T-helper 2 cell treated with Interferon-gamma antibody and Interleukin-4, amounts not matched to agents 5 μg/mL and 100 μg/mL, for 36 hours (primary cell): ENCODE data around the gene GRIK4.

Experiments used
- DNase-seq: peaks from one replicate; pipeline ENCODE4 v3.0.0; 2021; ENCODE audit warnings: low spot score
- H3K27ac Mint-ChIP-seq: one replicate; pipeline ENCODE4 v1.8.0; 2021; ENCODE audit warnings: mild to moderate bottlenecking, mixed read lengths
- H3K27me3 Mint-ChIP-seq: one replicate; pipeline ENCODE4 v1.8.0; 2021; ENCODE audit warnings: low read depth, mixed read lengths
- H3K36me3 Mint-ChIP-seq: one replicate; pipeline ENCODE4 v1.8.0; 2021; ENCODE audit warnings: low read depth, mixed read lengths
- H3K4me1 Mint-ChIP-seq: one replicate; pipeline ENCODE4 v1.8.0; 2021; ENCODE audit warnings: low read depth, mixed read lengths
- H3K4me3 Mint-ChIP-seq: one replicate; pipeline ENCODE4 v1.8.0; 2022; ENCODE audit warnings: mild to moderate bottlenecking, moderate library complexity, mixed read lengths
- H3K9me3 Mint-ChIP-seq: one replicate; pipeline ENCODE4 v1.8.0; 2021; ENCODE audit warnings: mixed read lengths

GRIK4 gene

DNA sequence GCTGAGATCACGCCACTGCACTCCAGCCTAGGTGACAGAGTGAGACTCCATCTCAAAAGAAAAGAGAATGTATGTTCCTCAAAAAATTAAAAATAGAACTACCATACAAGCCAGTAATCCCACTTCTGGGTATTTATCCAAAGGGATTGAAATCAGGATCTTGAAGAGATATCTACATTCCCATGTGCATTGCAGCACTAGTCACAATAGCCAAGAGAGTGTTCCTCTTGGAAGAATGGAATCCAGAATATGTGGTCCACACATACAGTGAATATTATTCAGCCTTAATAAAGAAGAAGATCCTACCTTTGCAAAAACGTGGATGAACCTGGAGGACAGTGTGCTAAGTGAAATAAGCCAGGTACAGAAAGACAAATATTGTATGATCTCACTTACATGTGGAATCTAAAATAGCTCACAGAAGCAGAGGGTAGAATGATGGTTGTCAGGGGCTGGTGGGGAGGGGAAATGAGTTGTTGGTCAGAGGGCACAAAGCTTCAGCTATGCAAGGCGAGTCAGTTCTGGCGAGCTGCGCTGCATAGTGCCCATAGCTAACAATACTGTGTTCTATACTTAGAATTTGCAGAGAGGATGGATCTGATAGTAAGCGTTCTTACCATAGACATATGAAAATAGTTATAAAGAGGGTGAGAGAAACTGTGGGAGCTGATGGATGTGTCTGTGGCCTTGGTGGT is 32.1 kb downstream of the GRIK4 start:
- H3K27ac Mint-ChIP-seq = no peak overlapping the region
- peaks cover 2% of the 10 kb centered on the region for H3K27me3 Mint-ChIP-seq

DNA sequence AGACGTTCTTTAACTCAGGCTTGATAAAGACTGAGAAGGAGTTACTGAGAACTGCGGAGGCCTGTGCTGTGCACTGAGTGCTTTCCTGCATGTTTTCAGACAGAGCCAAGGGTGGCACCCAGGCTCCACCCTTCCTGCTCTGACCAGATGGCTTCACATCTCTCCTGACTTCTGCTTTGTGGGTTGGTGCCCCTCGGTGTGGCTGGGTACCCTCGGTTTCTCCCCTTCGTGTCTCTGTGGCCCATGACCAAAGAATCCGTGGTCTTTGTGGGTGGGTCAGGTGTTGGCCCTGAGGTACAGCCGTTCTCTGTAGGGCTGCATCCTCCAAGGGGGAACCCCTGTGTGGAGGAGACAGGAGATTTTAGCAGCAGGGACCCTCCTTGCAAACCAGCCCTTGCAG is 34.3 kb downstream of the GRIK4 start:
- Mint-ChIP-seq H3K36me3 (no peaks in the 10 kb centered on the region), H3K4me1 (no peaks in the 10 kb centered on the region), H3K4me3 (no peak overlapping the region), H3K27ac (peak overlapping the region; percentile 24), H3K27me3 (peaks cover 2% of the 10 kb centered on the region), H3K9me3 (no peaks in the 10 kb centered on the region)
- no peak for DNase-seq

More for the DNA sequence above, 32.1 kb downstream of the GRIK4 start:
- no peak for DNase-seq
- no peaks in the 10 kb centered on the region for H3K4me1 Mint-ChIP-seq
- no peak overlapping the region for H3K4me3 Mint-ChIP-seq
- H3K9me3 Mint-ChIP-seq = no peaks in the 10 kb centered on the region
- no peaks in the 10 kb centered on the region for H3K36me3 Mint-ChIP-seq

DNA sequence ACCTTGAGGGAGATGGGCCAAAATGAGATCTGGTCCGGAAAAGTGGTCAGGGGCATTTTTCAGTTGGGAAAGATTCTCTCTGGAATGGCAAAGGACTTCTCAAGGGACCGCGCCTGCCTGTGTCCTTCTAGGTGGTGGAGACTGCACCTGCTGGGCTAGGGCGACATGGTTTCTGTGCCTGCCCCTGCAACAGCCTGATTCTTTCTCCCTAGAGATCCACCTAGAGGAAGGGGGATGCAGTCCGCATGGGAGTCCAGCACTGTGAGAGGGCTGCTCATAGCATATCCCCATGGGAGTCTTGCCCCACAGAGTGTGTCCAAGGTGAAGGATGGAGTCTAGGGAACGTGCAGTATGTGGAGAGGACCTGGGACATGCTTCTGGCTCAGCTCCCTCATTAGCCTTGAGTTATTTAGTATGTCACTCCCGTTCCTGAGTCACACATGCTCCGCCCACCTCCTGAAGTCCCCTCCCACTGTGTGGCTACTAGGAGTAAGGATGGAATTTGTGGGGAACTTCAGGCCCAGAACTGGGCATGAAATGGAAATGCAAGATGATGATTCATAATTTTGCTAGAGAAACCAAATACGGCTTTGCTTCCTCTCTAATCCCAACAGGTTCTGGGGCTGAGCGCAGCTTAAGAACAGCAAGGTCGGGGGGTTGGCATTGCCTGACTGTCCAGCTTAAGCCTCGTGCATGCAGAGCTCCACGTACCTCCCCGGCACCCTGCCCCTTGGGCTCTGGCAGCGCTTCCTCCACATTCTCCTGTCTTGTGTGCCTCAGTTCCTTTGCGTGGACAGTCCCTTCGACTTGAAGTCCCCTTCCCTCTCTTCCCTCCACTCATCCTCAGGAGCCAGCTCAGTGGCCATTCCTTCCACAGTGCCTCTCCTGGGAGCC is 35.0 kb downstream of the GRIK4 start:
- no peaks in the 10 kb centered on the region for H3K4me1 Mint-ChIP-seq
- H3K36me3 Mint-ChIP-seq = no peaks in the 10 kb centered on the region
- no peak overlapping the region for H3K4me3 Mint-ChIP-seq
- H3K27me3 Mint-ChIP-seq = peaks cover 2% of the 10 kb centered on the region
- no peak overlapping the region for H3K27ac Mint-ChIP-seq
- DNase-seq = no peak
- H3K9me3 Mint-ChIP-seq = no peaks in the 10 kb centered on the region

DNA sequence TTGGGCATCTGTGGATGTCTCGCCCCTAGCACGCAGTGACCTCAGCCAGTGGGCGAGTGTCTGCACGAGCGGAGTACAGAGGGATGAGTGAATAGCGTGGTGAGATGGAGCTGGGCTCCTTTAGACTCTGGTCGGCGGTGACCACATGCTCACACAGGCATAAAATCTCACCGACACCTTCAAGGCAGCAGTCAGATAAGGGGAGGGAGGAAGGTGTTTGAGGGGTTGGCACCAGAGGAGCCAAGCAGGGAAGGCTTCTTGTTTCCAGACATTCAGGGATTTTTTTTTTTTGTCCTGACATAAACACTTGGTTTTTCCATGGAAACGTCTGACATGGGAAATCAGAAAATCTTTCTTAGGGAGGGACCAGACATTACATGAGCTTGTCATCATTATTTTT is 35.8 kb downstream of the GRIK4 start:
- H3K9me3 Mint-ChIP-seq = no peaks in the 10 kb centered on the region
- H3K27ac Mint-ChIP-seq = no peak overlapping the region

DNA sequence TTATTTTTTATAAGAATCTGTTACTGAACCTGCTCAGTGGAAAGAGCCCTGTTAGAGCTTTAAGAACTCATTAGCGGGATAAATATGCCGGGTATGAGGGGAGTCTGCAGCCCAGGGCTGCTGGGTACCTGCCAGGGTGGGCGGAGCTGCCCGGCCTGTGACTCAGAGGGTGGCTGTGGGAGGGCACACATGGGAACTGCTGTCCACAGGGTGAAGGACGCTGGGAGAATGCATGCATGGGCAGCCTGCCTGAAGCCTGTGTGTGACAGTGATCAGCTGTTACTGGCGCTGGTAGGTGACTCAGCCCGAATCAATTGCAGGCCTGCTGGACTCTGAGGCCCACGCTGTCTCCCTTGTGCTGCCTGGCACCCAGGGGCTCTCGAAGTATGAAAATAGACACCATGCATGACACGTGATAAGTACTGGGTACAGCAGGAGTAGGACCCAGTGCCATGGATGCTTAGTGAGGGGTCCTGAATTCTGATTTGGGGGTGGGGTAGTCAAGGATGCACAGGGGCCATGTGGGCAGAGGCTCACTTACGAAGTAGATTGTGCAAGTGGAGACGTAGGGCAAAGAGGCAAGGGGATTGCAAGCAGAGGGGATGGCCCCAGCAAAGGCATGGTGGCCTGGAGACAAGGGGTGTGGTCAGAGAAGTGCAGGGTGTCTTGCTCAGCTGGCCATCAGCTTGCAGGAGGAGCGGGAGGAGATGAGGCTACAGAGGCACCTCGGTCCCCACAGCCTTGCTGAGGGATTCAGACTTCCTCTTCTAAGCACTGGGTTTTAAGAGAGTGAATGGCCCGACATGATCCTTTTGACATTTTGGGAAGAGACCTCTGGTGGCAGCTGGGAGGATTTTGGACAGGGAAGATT is 36.5 kb downstream of the GRIK4 start:
- no peak overlapping the region for H3K27ac Mint-ChIP-seq
- no peaks in the 10 kb centered on the region for H3K4me1 Mint-ChIP-seq
- no peaks in the 10 kb centered on the region for H3K9me3 Mint-ChIP-seq
- H3K36me3 Mint-ChIP-seq = no peaks in the 10 kb centered on the region
- no peak for DNase-seq
- H3K27me3 Mint-ChIP-seq = peaks cover 2% of the 10 kb centered on the region
- H3K4me3 Mint-ChIP-seq = no peak overlapping the region

More for the DNA sequence above, 35.8 kb downstream of the GRIK4 start:
- no peaks in the 10 kb centered on the region for H3K36me3 Mint-ChIP-seq
- H3K4me3 Mint-ChIP-seq = no peak overlapping the region
- DNase-seq = no peak
- H3K27me3 Mint-ChIP-seq = peaks cover 2% of the 10 kb centered on the region
- H3K4me1 Mint-ChIP-seq = no peaks in the 10 kb centered on the region

DNA sequence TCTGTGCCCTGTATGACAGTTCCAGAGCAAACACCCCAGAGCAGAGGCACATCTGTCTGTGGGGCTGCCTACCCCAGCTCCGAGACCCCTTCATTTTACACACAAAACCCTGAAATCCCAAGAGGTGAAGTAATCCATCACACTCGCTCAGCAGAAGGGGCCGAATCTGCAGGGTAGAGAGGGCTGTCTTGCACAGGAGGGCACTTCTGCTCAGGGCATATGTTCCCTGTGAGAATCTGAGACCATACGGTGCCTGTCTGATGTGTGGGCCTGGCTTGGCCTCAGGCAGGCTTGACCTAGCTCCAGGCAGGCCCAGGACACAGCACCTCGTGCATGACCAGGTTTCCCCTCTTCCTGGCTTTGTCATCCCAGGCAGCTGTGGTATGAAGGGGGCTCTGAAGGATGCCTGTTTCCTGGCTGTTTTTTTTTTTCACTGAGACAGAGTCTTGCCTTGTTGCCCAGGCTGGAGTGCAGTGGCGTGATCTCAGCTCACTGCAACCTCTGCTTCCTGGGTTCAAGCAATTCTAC is 37.2 kb downstream of the GRIK4 start:
- no peak overlapping the region for H3K27ac Mint-ChIP-seq
- no peaks in the 10 kb centered on the region for H3K4me1 Mint-ChIP-seq
- H3K4me3 Mint-ChIP-seq = no peak overlapping the region
- H3K27me3 Mint-ChIP-seq = peaks cover 2% of the 10 kb centered on the region
- no peaks in the 10 kb centered on the region for H3K36me3 Mint-ChIP-seq
- no peaks in the 10 kb centered on the region for H3K9me3 Mint-ChIP-seq
- no peak for DNase-seq

DNA sequence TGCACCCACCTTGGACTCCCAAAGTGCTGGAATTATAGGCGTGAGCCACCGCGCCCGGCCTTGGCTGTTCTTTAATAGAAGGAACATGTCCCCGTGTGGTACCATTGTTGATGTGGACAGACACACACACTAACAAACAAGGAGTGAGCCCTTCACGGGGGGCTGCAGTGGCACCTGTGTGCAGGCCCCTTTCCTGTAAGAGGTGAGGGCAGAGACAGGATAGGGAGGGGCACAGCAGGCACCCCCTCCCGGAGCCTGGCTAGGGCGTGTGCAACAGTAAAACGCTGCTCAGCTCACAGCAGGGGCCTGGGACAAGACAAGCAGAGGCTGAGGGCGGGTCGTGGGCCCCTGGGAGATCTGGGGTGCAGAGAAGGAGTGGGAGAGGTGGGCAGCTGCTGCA is 37.8 kb downstream of the GRIK4 start:
- peaks cover 2% of the 10 kb centered on the region for H3K27me3 Mint-ChIP-seq
- no peak overlapping the region for H3K27ac Mint-ChIP-seq

DNA sequence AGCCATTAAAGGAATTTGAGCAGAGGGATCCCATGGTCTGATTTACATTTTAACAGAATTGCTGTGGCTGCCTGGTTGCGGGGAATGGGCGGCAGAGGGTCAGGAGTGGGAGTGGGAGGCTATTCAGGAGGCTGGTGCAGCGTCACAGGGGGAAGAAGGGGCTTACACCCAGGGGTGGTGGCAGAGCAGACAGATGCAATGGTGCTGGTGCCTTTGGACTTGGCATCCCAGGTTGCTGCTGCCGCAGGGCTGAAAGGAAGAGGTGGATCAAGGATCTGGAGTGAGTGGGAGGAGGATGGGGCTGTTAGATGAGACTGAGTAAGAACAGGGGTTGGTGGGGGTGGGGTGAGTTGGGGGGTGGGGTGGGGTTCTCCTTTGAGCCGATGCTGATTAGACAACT is 38.5 kb downstream of the GRIK4 start:
- Mint-ChIP-seq H3K4me1 (no peaks in the 10 kb centered on the region), H3K27ac (no peak overlapping the region), H3K36me3 (no peaks in the 10 kb centered on the region), H3K4me3 (no peak overlapping the region), H3K27me3 (peaks cover 2% of the 10 kb centered on the region), H3K9me3 (no peaks in the 10 kb centered on the region)
- no peak for DNase-seq

More for the DNA sequence above, 37.8 kb downstream of the GRIK4 start:
- H3K36me3 Mint-ChIP-seq = no peaks in the 10 kb centered on the region
- H3K9me3 Mint-ChIP-seq = no peaks in the 10 kb centered on the region
- H3K4me1 Mint-ChIP-seq = no peaks in the 10 kb centered on the region
- no peak overlapping the region for H3K4me3 Mint-ChIP-seq
- DNase-seq = no peak

DNA sequence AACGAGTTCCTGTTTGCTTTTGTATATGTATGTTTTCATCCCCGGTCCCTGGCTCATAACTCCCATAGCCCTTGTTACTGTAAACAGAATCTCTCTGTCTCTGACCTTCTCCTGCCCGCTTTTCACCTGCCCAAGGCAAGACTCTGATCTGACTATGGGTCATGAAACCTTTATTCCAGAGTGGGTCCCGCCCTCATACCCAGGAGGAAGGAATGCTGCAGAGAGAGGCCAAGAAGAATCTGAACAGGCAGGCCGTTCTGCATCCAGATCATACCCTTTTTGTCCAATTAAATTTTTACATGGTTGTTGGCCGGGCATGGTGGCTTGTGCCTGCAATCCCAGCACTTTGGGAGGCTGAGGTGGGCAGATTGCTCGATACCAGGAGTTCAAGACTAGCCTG is 39.6 kb downstream of the GRIK4 start:
- DNase-seq = no peak
- Mint-ChIP-seq H3K4me1 (no peaks in the 10 kb centered on the region), H3K27ac (no peak overlapping the region), H3K9me3 (no peaks in the 10 kb centered on the region), H3K4me3 (no peak overlapping the region), H3K36me3 (no peaks in the 10 kb centered on the region), H3K27me3 (peaks cover 5% of the 10 kb centered on the region)

DNA sequence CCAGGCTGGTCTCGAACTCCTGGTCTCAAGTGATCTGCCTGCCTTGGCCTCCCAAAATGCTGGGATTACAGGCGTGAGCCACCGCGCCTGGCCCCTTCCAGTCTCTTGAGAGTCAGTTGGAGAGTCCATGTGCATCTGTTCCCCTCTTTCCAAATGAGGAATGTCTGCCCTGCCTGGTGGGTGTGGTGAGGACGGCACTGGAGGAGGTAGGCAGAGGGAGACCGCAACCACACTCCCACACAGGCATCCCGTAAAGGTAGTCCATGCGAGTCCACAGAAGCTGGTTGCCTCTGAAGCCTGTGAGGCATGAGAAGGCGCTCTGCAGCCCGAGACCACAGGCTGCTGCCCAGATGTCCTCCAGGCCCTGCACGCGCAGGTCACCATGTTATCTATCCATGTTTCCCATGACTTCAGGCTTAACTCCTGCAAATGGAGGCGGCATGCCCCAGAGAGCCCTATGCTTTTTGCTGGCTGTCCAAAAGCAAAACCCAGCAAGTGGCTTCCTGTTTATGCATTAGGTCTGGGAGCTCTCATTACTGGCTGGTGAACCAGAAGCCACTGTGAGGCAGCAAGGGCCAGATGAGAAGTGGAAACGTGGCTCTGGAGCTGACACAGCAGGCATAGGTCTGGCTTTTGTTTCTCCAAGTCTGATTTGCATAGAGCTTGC is 43.4 kb downstream of the GRIK4 start:
- H3K4me1 Mint-ChIP-seq = no peaks in the 10 kb centered on the region
- no peak overlapping the region for H3K27ac Mint-ChIP-seq
- peaks cover 5% of the 10 kb centered on the region for H3K27me3 Mint-ChIP-seq
- no peak overlapping the region for H3K4me3 Mint-ChIP-seq
- H3K36me3 Mint-ChIP-seq = no peaks in the 10 kb centered on the region
- no peak for DNase-seq
- no peaks in the 10 kb centered on the region for H3K9me3 Mint-ChIP-seq

DNA sequence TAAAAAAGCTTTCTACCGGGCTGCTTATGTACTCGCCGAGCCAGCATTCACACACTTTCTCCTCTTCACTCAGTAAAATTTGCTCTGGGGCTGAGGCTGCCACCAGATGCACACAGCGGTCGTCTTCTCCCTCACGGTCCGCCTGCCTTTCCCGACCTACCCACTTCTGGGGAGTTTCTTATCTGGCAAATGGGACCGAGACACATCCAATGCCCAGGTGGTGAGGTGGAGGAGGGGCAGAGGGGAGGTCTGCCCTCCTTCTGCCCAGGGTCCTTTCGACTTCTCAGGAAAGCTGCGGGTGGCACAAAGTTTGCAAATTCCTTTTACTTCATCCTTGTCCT is 43.9 kb downstream of the GRIK4 start:
- H3K27ac Mint-ChIP-seq = no peak overlapping the region
- no peaks in the 10 kb centered on the region for H3K9me3 Mint-ChIP-seq
- peaks cover 6% of the 10 kb centered on the region for H3K27me3 Mint-ChIP-seq
- no peaks in the 10 kb centered on the region for H3K36me3 Mint-ChIP-seq
- DNase-seq = no peak
- no peak overlapping the region for H3K4me3 Mint-ChIP-seq
- H3K4me1 Mint-ChIP-seq = no peaks in the 10 kb centered on the region

DNA sequence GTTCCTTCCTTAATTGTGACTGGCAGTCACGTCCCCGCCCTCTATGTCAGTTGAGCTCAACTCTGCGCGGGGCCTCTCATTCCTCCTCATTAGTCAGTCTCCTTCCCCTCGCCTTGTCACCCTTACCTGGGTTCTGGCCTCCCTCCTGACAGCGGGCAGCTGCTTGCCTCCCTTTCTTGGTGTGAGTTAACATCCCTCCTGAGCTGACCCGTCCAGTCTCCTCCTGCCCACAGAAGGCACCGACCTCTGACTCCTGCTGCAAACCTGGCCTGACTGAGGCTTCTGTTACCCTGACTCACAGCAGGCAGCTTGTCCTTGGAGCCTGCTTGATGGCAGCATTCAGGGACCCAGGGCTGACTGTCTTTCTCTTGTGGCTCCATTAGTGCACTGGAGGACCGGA is 45.2 kb downstream of the GRIK4 start:
- no peak for DNase-seq
- no peaks in the 10 kb centered on the region for H3K4me1 Mint-ChIP-seq
- no peak overlapping the region for H3K4me3 Mint-ChIP-seq
- H3K36me3 Mint-ChIP-seq = no peaks in the 10 kb centered on the region
- no peaks in the 10 kb centered on the region for H3K9me3 Mint-ChIP-seq
- H3K27ac Mint-ChIP-seq = no peak overlapping the region
- H3K27me3 Mint-ChIP-seq = peaks cover 7% of the 10 kb centered on the region

DNA sequence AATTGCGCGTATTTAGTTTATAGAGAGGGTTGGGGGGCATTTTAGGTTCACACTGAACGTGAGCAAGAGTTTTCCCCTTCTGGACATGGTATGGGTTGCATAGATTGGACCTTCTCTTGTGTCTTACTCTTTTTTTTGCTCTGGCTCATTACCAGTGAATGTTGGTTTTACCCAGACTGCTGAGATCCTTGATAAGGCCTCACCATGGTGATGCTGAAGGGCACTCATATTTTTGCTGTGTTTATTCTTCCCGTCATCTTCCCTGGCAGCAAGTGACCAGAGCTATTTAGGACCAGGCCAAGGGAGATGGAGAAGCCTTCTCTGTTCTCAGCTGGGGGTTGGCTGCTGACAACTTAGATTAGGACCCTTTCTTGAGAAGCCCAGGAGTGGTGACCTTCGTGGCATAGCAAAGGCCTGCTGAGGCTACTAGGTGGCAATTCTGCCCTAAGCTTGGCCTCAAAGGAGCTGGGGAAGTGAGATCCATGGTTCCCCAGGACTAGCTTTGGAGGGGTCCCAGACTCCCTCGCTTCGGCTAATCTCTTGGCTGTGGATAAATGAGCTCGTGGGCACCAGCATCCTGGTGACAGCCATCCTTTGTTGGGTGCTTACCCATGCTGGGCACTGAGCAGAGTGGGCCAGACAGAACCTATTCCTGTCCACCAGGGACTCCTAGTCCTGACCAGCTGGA is 47.3 kb downstream of the GRIK4 start:
- Mint-ChIP-seq H3K27ac (no peak overlapping the region), H3K27me3 (peaks cover 28% of the 10 kb centered on the region), H3K36me3 (no peaks in the 10 kb centered on the region), H3K4me1 (no peaks in the 10 kb centered on the region), H3K9me3 (no peaks in the 10 kb centered on the region), H3K4me3 (no peak overlapping the region)
- no peak for DNase-seq
